Activated CD8-positive, alpha-beta memory T cell treated with anti-CD3 and anti-CD28 coated beads for 36 hours (primary cell): ENCODE measurements around the gene MTHFD2. TPM values are rescaled to one million over a fixed set of nuclear protein-coding genes. Genes with fewer than 3 reads are reported as not detected.

Experiments
- CTCF ChIA-PET: fragments of 350-600 bp; sonication (Branson Sonifier 250); formaldehyde crosslinking; loops from one replicate; lab custom pipeline; 2021; ENCODE audit warnings: antibody characterized with exemption; lab: Charles Lee
- POLR2A ChIA-PET: fragments of 350-600 bp; sonication (Branson Sonifier 250); formaldehyde crosslinking; loops from one replicate; lab custom pipeline; 2021; ENCODE audit warnings: antibody characterized with exemption; lab: Charles Lee
- total RNA-seq, 2 experiments: library from RNA; stranded (reverse); gene quantifications; one replicate each; pipeline ENCODE4 v1.2.3, GENCODE V29; 2021

MTHFD2 gene
- total RNA-seq, 2 experiments from 2014 or later = 463 to 467 TPM

DNA sequence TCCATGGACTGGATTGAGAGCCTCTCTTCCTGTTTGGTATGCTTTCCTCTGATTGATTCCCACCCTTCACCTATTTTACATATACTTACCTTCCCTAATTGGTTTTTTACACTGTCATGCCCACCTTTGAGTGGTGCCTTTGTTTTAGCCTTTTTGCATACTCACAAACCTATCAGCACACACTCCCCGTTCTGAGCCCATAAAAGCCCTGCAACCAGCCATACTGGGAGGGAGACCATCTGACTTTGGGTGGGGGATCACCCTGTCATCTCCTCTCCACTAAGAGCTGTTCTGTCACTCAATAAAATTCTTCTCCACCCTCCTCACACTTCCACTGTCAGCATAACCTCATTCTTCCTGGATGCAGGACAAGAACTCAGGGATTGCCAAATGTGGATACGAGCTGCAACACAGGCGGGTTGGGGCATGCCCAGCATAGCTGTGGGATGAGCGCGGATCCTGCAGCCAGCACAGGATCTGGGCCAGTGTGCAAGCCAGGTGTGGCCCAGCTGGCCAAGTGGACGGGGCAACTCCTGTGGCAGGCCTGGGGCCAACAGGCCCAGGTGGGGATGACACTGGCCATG, 10.3 kb upstream of the MTHFD2 start:
- ChIA-PET CTCF (interaction anchor here (1.6 kb wide), 1 partner anchor 10 kb away, joined by 5 read pairs; the partner anchor contains the start of gene MOB1A), POLR2A (no interaction called here)

DNA sequence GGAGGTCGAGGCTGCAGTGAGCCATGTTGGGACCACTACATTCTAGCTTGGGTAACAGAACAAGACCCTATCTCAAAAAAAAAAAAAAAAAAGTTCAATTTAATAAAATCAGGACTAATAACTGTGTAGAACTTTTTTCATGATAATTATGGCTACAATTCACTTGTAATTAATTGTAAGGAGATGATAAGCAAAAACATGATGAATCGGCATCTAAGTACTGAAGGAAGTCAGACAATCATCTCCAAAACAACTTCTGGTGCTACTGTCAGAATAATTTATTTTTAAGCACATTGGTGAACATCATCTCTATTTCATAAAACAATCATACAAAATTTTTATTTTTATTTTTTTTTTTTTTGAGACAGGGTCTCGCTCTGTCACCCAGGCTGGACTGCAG, 9.7 kb upstream of the MTHFD2 start:
- POLR2A ChIA-PET = no interaction called here
- CTCF ChIA-PET = no interaction called here

DNA sequence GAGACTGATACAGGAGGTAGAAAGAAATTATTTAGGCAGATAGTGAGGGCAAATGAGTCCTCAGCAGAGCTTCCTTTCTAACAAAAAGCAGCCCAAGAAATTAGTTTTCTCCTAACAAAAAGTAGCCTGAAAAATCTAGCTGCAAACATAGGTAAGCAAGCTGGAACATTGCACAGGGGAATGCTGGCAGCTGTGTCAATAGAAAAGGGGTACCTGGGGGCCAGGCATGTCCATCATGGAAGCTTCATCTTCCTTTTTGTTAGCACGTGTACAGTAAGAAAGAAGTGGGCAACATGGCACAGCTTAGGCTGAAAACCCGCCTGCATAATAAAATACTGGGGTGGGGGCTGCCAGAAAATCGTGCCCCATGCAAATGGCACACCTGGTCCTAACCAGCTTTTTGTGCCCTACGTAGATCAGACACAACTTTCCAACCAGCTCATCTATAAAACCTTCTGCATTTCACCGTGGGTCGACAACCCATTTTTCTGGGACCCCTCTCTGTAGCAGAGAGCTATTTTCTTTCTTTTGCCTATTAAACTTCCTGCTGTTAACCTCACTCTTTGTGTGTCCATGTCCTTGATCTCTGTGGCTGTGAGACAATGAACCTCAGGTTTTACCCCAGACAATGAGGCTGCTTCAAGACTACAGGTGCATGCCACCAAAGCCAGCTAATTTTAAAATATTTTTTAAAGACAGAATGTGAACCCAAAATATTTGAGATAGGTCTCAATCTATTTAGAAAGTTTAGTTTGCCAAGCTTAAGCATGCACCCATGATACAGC, 6.6 kb upstream of the MTHFD2 start:
- CTCF ChIA-PET = interaction anchor here (1.9 kb wide), 1 partner anchor 13 kb away, joined by 7 read pairs; the partner anchor contains the start of gene MOB1A
- POLR2A ChIA-PET = interaction anchor here (1.2 kb wide), 1 partner anchor 13 kb away, joined by 4 read pairs; the partner anchor contains the start of gene MOB1A

- ChIA-PET CTCF (no interaction called here), POLR2A (no interaction called here)
Measured at GRCh38 chr2:74194799-74195198, 3.6 kb upstream of the MTHFD2 start.

- CTCF ChIA-PET = interaction anchor here (0.8 kb wide), 1 partner anchor 18 kb away, joined by 3 read pairs; the partner anchor contains the start of gene MOB1A
- POLR2A ChIA-PET = interaction anchor here (1.0 kb wide), 1 partner anchor 19 kb away, joined by 3 read pairs; no protein-coding TSS in a partner anchor
Measured at GRCh38 chr2:74197049-74197448, 1.4 kb upstream of the MTHFD2 start.

GRCh38 chr2:74198023-74198460, 373 bp upstream of the MTHFD2 start:
- CTCF ChIA-PET = interaction anchor here (0.7 to 2.6 kb wide), 2 partner anchors 19 to 194 kb away, joined by 3 to 23 read pairs; partner anchors contain the start of gene MOB1A
- POLR2A ChIA-PET = interaction anchor here (0.5 to 3.8 kb wide), 7 partner anchors 10 to 51 kb away, joined by 3 to 51 read pairs (median 3); partner anchors contain the start of gene MOB1A

GRCh38 chr2:74199275-74199701, 873 bp downstream of the MTHFD2 start:
- POLR2A ChIA-PET = interaction anchor here (0.6 to 3.8 kb wide), 8 partner anchors 8 to 331 kb away, joined by 3 to 51 read pairs (median 4); partner anchors contain the start of gene MOB1A
- CTCF ChIA-PET = interaction anchor here (0.6 to 2.6 kb wide), 8 partner anchors 17 to 192 kb away, joined by 3 to 23 read pairs (median 3); partner anchors contain the start of genes BOLA3 and MOB1A

DNA sequence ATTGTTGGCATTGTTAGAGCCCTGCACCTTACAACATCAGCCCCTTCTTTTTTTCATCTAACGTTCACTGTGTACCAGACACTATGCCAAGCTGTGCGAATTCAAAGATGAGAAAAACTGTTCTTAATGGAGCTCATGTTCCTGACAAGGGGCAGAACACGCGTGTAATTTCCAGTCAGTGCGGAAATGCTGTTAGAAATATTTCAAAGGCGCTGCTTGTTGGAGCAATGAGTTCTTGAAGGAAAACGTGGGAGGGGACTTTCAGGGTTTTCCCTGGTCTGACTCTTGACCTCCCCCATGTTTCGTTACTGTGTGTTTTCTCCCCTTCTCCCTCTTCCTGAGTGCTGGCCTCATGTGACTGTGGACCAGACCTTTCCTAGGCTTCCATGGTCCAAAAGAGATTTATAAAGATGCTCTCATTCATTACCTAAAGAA, 1.5 kb downstream of the MTHFD2 start:
- POLR2A ChIA-PET = interaction anchor here (0.6 to 3.8 kb wide), 6 partner anchors 8 to 330 kb away, joined by 3 to 51 read pairs (median 6); partner anchors contain the start of gene MOB1A
- CTCF ChIA-PET = interaction anchor here (0.6 to 2.6 kb wide), 7 partner anchors 17 to 52 kb away, joined by 3 to 23 read pairs (median 3); partner anchors contain the start of genes BOLA3 and MOB1A

DNA sequence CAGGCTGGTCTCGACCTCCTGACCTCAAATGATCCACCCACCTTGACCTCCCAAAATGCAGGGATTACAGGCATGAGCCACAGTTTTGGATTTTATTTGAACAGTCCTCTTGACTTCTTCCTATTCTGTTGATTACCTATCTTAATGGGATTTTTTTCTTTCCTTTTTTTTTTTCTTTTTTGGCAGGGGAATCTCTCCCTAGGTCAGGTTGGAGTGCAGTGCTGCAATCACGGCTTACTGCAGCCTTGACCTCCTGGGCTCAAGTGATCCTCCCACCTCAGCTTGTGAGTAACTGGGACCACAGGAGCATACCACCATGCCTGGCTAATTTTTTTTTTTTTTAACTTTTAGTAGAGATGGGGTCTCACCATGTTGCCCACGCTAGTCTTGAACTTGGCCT, 2.8 kb downstream of the MTHFD2 start:
- ChIA-PET CTCF (no interaction called here), POLR2A (interaction anchor here (0.7 to 3.8 kb wide), 2 partner anchors 23 kb away, joined by 5 to 51 read pairs; partner anchors contain the start of gene MOB1A)

DNA sequence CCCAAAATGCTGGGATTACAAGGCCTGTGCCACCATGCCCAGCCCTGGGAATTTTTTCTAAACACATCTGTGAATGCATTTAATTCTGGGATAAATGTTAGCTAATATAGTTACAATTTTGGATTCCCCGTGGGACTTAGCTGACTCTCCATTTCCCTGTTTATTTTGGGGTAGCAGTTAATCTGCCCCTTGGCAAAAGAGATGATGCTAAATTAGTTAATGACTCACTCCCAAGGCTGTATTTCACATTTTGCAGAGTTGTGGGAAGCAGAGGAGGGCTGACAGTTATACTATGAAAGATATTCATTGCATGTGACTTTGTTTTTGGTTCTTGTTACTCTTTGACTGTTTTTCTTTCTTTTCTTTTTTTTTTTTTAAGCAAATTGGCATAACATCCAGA, 3.2 kb downstream of the MTHFD2 start:
- ChIA-PET POLR2A (interaction anchor here (0.7 kb wide), 1 partner anchor 24 kb away, joined by 5 read pairs; no protein-coding TSS in a partner anchor), CTCF (no interaction called here)

DNA sequence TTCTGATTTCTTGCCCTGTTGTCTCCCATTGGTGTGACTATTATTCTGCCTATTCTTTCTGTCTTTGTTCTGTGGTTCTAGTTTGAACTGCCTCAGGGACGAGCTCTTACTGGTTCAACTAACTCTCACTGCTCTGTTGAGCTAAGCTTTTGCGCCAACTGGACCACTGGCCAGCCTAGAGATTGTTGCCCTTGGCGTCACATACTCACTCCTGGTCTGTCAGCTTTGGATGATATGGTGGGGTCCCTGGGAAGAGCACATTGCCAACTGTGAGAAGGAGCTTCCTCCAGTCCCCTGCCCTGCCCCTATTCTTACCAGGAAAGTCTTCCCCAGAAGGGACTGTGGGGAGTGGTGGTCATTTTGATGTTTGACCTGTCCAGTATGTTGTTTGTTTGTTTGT, 6.0 kb downstream of the MTHFD2 start:
- ChIA-PET CTCF (interaction anchor here (3.0 kb wide), 1 partner anchor 26 kb away, joined by 10 read pairs; the partner anchor contains the start of gene MOB1A), POLR2A (interaction anchor here (0.6 to 1.8 kb wide), 3 partner anchors 20 to 26 kb away, joined by 3 to 14 read pairs (median 4); partner anchors contain the start of gene MOB1A)

- ChIA-PET CTCF (interaction anchor here (1.5 to 3.0 kb wide), 2 partner anchors 27 to 273 kb away, joined by 3 to 10 read pairs; partner anchors contain the start of gene MOB1A), POLR2A (interaction anchor here (0.6 to 2.0 kb wide), 3 partner anchors 27 to 156 kb away, joined by 3 to 14 read pairs (median 8); partner anchors contain the start of genes BOLA3 and MOB1A)
Measured at GRCh38 chr2:74205113-74205512, 6.7 kb downstream of the MTHFD2 start.

GRCh38 chr2:74205596-74205995, 7.2 kb downstream of the MTHFD2 start:
- POLR2A ChIA-PET = interaction anchor here (0.6 to 2.0 kb wide), 5 partner anchors 27 to 249 kb away, joined by 3 to 14 read pairs (median 5); partner anchors contain the start of genes BOLA3, INO80B and MOB1A

GRCh38 chr2:74206180-74206688, 7.8 kb downstream of the MTHFD2 start:
- ChIA-PET POLR2A (interaction anchor here (0.5 to 2.0 kb wide), 7 partner anchors 9 to 248 kb away, joined by 3 to 14 read pairs (median 5); partner anchors contain the start of genes BOLA3, INO80B and MOB1A), CTCF (interaction anchor here (0.6 to 3.0 kb wide), 3 partner anchors 28 to 274 kb away, joined by 3 to 10 read pairs (median 3); partner anchors contain the start of gene MOB1A)

More at GRCh38 chr2:74205596-74205995, 7.2 kb downstream of the MTHFD2 start:
- CTCF ChIA-PET = interaction anchor here (1.5 to 3.0 kb wide), 2 partner anchors 27 to 273 kb away, joined by 3 to 10 read pairs; partner anchors contain the start of gene MOB1A

DNA sequence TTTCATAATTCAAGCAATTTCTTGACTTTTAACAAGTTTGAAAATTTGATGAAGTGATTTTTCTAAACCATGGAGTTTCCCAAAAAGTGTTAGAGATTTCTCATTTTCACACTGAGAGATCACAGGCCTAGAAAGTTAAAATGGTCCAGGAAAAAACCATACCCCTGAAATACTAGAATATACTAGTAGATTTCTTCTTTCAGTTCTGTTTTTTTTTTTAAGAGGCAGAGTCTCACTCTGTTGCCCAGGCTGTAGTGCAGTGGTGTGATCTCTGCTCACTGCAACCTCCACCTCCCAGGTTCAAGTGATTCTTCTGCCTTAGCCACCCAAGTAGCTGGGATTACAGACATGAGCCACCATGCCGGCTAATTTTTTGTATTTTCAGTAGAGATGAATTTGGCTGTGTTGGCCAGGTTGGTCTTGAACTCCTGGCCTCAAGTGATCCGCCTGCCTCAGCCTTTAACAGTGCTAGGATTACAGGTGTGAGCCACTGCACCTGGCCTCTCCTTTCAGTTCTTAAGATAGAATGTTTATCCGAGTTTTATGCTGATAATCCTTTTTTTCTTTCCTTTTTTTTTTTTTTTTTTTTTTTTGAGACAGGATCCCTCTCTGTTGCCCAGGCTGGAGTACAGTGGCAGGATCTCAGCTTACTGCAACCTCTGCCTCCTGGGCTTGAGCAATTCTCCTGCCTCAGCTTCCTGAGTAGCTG, 14.4 kb downstream of the MTHFD2 start:
- ChIA-PET POLR2A (interaction anchor here (0.6 kb wide), 1 partner anchor 12 kb away, joined by 7 read pairs; no protein-coding TSS in a partner anchor), CTCF (interaction anchor here (0.7 kb wide), 1 partner anchor 314 kb away, joined by 4 read pairs; no protein-coding TSS in a partner anchor)

DNA sequence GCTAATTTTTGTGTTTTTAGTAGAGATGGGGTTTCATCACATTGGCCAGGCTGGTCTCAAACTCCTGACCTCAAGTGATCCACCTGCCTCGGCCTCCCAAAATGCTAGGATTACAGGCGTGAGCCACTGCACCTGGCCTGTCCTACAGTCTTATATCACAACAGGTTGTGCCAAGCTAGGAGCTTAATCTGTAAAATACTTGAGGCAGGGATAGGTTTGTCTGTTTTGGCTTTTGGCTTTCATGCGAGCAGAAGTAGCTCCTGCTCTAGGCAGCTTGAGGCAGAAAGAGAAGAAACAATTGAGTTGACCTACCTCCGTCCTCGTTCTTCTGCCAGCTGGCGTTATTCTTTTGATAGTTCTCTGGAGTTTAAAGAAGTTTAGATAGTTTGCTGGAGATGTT, 17.4 kb downstream of the MTHFD2 start:
- ChIA-PET CTCF (interaction anchor here (1.2 kb wide), 1 partner anchor 17 kb away, joined by 3 read pairs; no protein-coding TSS in a partner anchor), POLR2A (interaction anchor here (0.6 to 1.6 kb wide), 2 partner anchors 9 to 151 kb away, joined by 3 to 5 read pairs; no protein-coding TSS in a partner anchor)

DNA sequence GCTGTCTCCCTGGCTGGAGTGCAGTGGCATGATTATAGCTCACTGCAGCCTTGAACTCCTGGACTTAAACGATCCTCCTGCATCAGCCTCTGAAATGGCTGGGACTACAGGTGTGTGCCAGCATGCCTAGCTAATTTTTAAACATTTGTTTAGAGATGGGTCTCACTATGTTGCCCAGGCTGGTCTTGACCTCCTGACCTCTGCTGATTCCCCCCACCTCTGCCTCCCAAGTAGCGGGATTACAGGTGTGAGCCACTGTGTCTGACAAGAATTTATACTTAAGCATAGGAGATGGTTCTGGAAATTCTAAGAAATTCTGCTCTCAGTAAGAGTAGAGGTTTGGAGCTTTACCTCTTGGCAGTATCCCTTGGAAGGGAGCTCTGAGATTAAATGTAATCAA, 18.2 kb downstream of the MTHFD2 start:
- CTCF ChIA-PET = interaction anchor here (1.2 kb wide), 1 partner anchor 17 kb away, joined by 3 read pairs; no protein-coding TSS in a partner anchor
- POLR2A ChIA-PET = interaction anchor here (1.6 kb wide), 1 partner anchor 9 kb away, joined by 5 read pairs; no protein-coding TSS in a partner anchor
